Measurements from ENCODE around the gene FLNB. TPM values are rescaled to one million over a fixed set of nuclear protein-coding genes. Genes with fewer than 3 reads are reported as not detected.

FLNB gene
- total and polyA plus RNA-seq, 2 of the 13 experiments (the other 11 are each of a cell fraction or from before 2014, with no cell fraction given), result 106 to 130 TPM

DNA sequence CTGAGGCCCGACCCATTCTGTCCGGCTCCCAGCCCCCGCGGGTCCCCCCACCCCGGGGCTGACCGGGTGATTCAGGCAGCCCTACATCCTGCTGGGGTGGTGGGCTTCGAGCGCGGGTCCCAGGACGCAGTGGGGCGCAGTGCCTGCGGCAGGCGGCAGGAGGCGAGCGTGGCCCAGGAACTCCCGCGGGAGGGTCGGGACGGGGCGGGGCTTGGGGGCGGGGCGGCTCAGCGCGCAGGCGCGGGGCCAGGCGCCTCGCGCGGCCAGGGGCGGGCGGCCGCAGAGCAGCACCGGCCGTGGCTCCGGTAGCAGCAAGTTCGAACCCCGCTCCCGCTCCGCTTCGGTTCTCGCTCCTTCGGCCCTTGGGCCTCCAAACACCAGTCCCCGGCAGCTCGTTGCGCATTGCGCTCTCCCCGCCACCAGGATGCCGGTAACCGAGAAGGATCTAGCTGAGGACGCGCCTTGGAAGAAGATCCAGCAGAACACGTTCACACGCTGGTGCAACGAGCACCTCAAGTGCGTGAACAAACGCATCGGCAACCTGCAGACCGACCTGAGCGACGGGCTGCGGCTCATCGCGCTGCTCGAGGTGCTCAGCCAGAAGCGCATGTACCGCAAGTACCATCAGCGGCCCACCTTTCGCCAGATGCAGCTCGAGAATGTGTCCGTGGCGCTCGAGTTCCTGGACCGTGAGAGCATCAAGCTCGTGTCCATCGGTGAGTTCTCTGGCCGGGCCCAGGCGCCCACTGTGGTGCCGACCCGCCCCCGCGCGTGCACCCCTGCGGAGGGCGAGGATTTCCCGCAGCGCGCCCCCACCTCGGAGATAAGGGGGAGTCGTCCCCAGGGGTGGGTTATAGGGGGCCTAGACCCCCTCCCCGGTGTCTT, at the start of gene FLNB (continued):
- TF ChIP-seq ZNF513 (CRISPR knock-in tag; conservative IDR thresholded peaks at IDR 0.05), result no peak
- TF ChIP-seq ZNF337 (CRISPR knock-in tag; IDR thresholded peaks at IDR 0.05; ENCODE audit: borderline replicate concordance, low read depth), result no peak
- TF ChIP-seq, protein P1, sequence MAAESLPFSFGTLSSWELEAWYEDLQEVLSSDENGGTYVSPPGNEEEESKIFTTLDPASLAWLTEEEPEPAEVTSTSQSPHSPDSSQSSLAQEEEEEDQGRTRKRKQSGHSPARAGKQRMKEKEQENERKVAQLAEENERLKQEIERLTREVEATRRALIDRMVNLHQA (CRISPR knock-in tag; IDR thresholded peaks at IDR 0.05), result no peak
- peak; percentile 48; the same call in 1 of the 2 replicates for TF ChIP-seq ZNF629 (CRISPR knock-in tag; conservative IDR thresholded peaks at IDR 0.05)
- no peak for TF ChIP-seq ZNF577 (CRISPR knock-in tag; IDR thresholded peaks at IDR 0.05; ENCODE audit: borderline replicate concordance, low read depth)
- TF ChIP-seq, protein P2, sequence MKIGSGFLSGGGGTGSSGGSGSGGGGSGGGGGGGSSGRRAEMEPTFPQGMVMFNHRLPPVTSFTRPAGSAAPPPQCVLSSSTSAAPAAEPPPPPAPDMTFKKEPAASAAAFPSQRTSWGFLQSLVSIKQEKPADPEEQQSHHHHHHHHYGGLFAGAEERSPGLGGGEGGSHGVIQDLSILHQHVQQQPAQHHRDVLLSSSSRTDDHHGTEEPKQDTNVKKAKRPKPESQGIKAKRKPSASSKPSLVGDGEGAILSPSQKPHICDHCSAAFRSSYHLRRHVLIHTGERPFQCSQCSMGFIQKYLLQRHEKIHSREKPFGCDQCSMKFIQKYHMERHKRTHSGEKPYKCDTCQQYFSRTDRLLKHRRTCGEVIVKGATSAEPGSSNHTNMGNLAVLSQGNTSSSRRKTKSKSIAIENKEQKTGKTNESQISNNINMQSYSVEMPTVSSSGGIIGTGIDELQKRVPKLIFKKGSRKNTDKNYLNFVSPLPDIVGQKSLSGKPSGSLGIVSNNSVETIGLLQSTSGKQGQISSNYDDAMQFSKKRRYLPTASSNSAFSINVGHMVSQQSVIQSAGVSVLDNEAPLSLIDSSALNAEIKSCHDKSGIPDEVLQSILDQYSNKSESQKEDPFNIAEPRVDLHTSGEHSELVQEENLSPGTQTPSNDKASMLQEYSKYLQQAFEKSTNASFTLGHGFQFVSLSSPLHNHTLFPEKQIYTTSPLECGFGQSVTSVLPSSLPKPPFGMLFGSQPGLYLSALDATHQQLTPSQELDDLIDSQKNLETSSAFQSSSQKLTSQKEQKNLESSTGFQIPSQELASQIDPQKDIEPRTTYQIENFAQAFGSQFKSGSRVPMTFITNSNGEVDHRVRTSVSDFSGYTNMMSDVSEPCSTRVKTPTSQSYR (CRISPR knock-in tag; IDR thresholded peaks at IDR 0.05; ENCODE audit: borderline replicate concordance), result no peak
- TF ChIP-seq TOE1 (CRISPR knock-in tag; IDR thresholded peaks at IDR 0.05), result no peak
- TF ChIP-seq ZNF180 (CRISPR knock-in tag; IDR thresholded peaks at IDR 0.05; ENCODE audit: borderline replicate concordance, low read depth), result no peak
- TF ChIP-seq ZNF841 (CRISPR knock-in tag; IDR thresholded peaks at IDR 0.05; ENCODE audit: borderline replicate concordance), result no peak
- TF ChIP-seq, protein P3, sequence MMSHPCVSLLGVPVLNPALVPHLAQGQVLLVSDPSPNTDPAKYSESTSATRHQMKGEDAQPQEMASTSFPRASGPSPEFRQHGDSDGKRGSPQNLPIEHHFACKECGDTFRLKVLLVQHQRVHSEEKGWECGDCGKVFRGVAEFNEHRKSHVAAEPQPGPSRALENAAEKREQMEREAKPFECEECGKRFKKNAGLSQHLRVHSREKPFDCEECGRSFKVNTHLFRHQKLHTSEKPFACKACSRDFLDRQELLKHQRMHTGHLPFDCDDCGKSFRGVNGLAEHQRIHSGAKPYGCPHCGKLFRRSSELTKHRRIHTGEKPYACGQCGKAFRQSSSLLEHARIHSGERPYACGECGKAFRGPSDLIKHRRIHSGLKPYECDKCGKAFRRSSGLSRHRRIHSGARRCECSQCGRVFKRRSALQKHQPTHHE (CRISPR knock-in tag; IDR thresholded peaks at IDR 0.05; ENCODE audit: borderline replicate concordance), result peak; percentile 61; the same call in 1 of the 2 replicates
- peak; percentile 59 for TF ChIP-seq TBX2 (CRISPR knock-in tag; IDR thresholded peaks at IDR 0.05; ENCODE audit: borderline replicate concordance)
- TF ChIP-seq E2F2 (CRISPR knock-in tag; IDR thresholded peaks at IDR 0.05; ENCODE audit: borderline replicate concordance), result no peak
- TF ChIP-seq ZFAT (CRISPR knock-in tag; conservative IDR thresholded peaks at IDR 0.05), result no peak
- peak; percentile 84 for TF ChIP-seq PHF8 (CRISPR knock-in tag; IDR thresholded peaks at IDR 0.05)
- TF ChIP-seq, protein P4, sequence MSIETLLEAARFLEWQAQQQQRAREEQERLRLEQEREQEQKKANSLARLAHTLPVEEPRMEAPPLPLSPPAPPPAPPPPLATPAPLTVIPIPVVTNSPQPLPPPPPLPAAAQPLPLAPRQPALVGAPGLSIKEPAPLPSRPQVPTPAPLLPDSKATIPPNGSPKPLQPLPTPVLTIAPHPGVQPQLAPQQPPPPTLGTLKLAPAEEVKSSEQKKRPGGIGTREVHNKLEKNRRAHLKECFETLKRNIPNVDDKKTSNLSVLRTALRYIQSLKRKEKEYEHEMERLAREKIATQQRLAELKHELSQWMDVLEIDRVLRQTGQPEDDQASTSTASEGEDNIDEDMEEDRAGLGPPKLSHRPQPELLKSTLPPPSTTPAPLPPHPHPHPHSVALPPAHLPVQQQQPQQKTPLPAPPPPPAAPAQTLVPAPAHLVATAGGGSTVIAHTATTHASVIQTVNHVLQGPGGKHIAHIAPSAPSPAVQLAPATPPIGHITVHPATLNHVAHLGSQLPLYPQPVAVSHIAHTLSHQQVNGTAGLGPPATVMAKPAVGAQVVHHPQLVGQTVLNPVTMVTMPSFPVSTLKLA (IDR thresholded peaks at IDR 0.05), result no peak
